Mucosa of rectum (tissue), 2 donors: ENCODE measurements around the gene SMAP1.

ENCODE experiments used
- H3K27ac ChIP-seq, 2 donors: one replicate each; pipeline ENCODE4 v1.7.0; 2013; ENCODE audit warnings: inconsistent platforms in 2 of 2, low read depth in 2 of 2, low read length in 2 of 2
- H3K27me3 ChIP-seq, 2 donors: one replicate each; pipeline ENCODE4 v1.7.0; 2013; ENCODE audit warnings: low read length in 2 of 2; ENCODE audit not compliant: control insufficient read depth in 2 of 2, insufficient read depth in 2 of 2
- H3K36me3 ChIP-seq, 2 donors: one replicate each; pipeline ENCODE4 v1.7.0; 2013; ENCODE audit warnings: low read length in 2 of 2; ENCODE audit not compliant: control insufficient read depth in 2 of 2, insufficient read depth in 2 of 2
- H3K4me1 ChIP-seq, 2 donors: one replicate each; pipeline ENCODE4 v1.7.0; 2013; ENCODE audit warnings: low read length in 2 of 2, mild to moderate bottlenecking in 1 of 2; ENCODE audit not compliant: control insufficient read depth in 2 of 2, insufficient read depth in 2 of 2
- H3K4me3 ChIP-seq, 2 donors: one replicate each; pipeline ENCODE4 v1.7.0; 2013; ENCODE audit warnings: low read length in 2 of 2
- H3K9ac ChIP-seq, 2 donors: one replicate each; pipeline ENCODE4 v1.7.0; 2013; ENCODE audit warnings: low read length in 2 of 2, low read depth in 1 of 2, mild to moderate bottlenecking in 1 of 2
- H3K9me3 ChIP-seq, 2 donors: one replicate each; pipeline ENCODE4 v1.7.0; 2013; ENCODE audit warnings: low read length in 2 of 2; ENCODE audit not compliant: control insufficient read depth in 2 of 2
- donor health status: healthy.
- donor health status: Normal muscosa, but diverticular disease.

SMAP1 gene

DNA sequence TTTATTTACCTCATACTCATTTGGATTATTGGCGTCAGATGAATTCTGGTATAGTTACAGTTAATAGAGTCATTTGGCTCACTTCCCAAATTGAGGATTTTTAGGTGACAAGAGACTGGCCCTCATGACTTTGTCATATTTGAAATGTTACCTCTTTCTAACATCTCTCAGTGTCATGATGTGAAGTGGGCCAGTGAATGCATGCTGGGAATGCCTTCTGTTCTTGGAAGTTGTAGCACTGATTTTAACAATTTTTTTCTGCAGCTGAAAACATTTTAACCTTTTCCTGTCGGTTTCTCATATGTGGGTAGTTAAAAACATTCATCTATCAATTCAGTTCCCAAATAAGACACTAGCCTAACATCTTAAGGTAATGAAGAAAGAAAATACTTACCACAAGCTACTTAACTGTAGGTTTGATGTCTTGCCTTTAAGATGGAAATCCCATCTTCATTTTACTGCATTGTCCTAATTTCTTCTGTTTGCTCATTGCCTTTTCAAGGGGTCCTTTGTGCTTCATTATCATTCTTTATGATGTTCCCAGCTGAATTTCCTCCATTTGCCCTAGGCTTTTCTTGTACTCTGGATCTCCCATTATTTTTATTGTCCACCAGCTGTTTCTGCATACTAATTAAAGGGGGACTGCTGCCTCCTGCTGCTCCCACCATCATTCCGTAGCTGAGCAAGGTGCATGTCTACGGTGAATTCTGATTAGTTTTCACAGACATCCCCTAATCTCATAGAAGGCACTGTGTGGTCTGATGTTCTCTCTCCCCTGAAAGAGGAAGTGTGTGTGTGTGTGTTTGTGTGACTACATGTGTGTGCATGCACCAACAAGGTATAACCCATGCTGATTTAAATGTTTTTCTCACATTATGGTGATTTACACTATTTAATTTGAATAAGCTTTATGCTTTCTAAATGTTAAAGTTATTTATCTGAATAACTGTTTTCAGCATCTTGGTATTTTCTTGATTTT, 179.7 kb downstream of the SMAP1 start:
- Histone ChIP-seq H3K27me3 (no peaks in the 10 kb centered on the region), H3K9ac (no peak overlapping the region), H3K36me3 (peaks cover 3% of the 10 kb centered on the region in 2 donors), H3K27ac (no peak overlapping the region), H3K9me3 (no peaks in the 10 kb centered on the region), H3K4me1 (no peaks in the 10 kb centered on the region), H3K4me3 (no peak overlapping the region)

DNA sequence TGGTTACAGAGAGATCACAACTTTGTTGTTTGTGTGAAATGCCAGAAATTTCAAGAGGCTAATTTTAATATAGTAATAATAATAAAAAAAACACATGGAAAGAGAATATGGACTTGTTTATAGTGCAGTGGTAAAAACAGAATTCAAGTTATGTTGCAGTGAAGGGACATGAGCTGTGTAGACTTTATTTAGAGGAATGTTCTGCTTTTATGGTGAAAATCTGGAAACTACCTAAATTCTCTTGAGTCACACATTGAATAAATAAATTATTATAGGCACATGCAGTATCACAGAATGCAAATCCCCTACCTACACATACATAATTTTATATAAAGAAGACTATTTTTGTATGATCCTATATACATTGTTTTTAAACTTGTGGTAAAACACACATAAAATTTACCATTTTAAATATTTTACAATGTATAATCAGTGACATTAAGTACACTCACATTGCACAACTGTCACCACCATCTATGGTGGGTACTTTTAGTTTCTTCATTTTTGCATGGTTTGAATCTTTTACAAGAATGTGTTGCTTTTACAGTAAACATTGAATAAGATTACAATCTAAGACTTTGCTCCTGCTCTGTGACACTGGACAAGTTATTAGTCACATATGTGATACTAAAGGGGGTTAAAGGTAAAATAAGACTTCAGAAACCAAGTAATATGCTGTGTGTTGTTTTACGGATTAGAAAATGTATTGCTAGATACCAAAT, 181.8 kb downstream of the SMAP1 start:
- Histone ChIP-seq H3K9me3 (no peaks in the 10 kb centered on the region), H3K36me3 (peaks cover 6 to 15% of the 10 kb centered on the region in 2 donors), H3K27me3 (no peaks in the 10 kb centered on the region), H3K4me1 (no peaks in the 10 kb centered on the region), H3K9ac (no peak overlapping the region), H3K27ac (no peak overlapping the region), H3K4me3 (no peak overlapping the region)

DNA sequence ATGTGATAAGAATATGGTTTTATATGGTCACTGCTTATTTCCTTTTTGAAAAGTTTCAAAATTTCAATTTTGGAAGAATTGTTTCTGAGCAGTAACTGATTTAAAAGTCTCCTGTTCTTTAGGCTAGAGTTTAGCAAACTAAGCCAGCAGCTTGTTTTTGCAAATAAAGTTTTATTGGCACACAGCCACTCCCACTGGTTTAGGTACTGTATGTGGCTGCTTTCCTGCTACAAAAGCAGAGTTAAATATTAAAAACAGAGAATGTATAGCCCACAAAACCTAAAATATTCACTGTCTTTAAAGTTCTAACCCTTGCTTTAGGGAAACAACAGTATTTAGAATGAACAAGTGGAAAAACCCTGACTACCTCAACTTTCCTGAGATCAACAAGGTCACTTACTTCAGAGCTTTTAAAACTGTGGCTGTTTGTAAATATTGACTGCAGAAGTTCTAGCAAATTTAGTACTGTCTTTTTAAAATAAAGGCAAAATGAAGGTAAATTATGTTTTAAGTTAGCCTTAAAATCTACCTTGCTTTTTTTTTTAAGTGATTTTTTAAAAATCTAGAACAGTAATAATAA, 185.1 kb downstream of the SMAP1 start:
- Histone ChIP-seq H3K36me3 (peaks cover 2 to 15% of the 10 kb centered on the region in 2 donors), H3K27ac (no peak overlapping the region), H3K9me3 (no peaks in the 10 kb centered on the region), H3K4me3 (no peak overlapping the region), H3K4me1 (no peaks in the 10 kb centered on the region), H3K9ac (no peak overlapping the region), H3K27me3 (no peaks in the 10 kb centered on the region)

DNA sequence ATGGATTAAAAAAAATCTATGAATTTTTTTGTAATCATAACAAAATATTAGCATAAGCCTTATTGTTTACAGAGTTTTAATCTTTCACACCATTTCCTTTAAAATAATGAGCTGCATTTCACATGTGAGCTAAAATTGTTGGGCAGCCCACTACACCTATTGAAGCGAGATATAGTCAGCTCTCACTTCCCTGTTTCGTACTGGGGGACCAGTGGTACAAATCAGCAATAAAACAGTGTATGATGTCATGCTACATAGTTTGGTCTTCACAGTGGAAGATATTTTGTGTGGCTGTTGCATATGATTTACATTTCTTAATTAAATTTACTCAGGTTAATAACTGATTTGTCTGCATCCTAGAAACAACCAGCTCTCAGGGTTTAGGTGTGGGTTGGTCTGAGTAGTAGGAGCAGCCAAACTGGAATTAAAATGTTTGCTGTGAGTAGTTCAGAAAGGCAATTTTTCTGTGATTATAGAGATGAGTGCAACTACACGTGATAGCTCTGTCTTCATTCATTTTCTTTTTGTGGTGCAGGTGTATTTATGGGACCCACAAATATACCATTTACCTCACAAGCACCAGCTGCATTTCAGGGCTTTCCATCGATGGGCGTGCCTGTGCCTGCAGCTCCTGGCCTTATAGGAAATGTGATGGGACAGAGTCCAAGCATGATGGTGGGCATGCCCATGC, 189.8 kb downstream of the SMAP1 start:
- no peaks in the 10 kb centered on the region for H3K9me3 ChIP-seq
- no peaks in the 10 kb centered on the region for H3K4me1 ChIP-seq
- H3K27me3 ChIP-seq, result no peaks in the 10 kb centered on the region
- H3K4me3 ChIP-seq, result no peak overlapping the region
- no peak overlapping the region for H3K27ac ChIP-seq
- H3K36me3 ChIP-seq, result peaks cover 14 to 34% of the 10 kb centered on the region in 2 donors
- no peak overlapping the region for H3K9ac ChIP-seq

DNA sequence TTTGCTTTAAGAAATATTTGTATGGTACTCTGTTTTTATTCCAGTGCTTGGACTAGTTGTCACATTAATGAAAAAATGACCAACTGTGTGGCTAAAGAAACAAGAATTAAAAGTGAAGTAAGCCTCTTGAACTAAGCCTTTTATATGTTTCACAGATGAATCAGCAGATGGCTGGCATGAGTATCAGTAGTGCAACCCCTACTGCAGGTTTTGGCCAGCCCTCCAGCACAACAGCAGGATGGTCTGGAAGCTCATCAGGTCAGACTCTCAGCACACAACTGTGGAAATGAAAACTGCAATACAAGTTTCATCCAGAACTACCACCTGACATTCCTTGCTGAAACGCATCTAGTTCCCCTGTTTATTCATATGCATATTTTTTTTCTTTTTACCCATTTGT, 192.4 kb downstream of the SMAP1 start:
- Histone ChIP-seq H3K4me1 (no peaks in the 10 kb centered on the region), H3K27ac (no peak overlapping the region), H3K9me3 (no peaks in the 10 kb centered on the region), H3K36me3 (peaks cover 11 to 23% of the 10 kb centered on the region in 2 donors), H3K9ac (no peak overlapping the region), H3K27me3 (no peaks in the 10 kb centered on the region), H3K4me3 (no peak overlapping the region)

DNA sequence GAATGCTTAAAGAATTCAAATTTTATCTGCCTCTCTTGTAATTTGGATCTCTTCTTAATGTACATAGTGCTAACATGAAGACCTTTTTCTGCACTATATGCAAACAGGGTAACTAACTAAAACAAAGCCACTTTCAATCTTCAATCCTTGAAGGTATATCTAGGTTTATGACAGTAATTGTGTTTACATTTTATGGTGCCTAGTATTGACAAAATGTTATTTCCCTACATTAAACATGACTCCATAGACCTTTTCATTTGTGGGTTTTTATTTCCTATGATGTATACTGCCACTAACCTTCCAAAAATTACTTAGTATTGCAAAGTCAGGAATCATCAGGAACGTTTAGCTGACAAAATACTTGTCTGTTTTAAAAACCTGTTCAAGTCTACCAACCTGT, 193.2 kb downstream of the SMAP1 start:
- no peak overlapping the region for H3K27ac ChIP-seq
- H3K4me1 ChIP-seq, result no peaks in the 10 kb centered on the region
- no peaks in the 10 kb centered on the region for H3K27me3 ChIP-seq
- H3K9me3 ChIP-seq, result no peaks in the 10 kb centered on the region
- no peak overlapping the region for H3K4me3 ChIP-seq
- peaks cover 11 to 23% of the 10 kb centered on the region in 2 donors for H3K36me3 ChIP-seq
- H3K9ac ChIP-seq, result no peak overlapping the region

DNA sequence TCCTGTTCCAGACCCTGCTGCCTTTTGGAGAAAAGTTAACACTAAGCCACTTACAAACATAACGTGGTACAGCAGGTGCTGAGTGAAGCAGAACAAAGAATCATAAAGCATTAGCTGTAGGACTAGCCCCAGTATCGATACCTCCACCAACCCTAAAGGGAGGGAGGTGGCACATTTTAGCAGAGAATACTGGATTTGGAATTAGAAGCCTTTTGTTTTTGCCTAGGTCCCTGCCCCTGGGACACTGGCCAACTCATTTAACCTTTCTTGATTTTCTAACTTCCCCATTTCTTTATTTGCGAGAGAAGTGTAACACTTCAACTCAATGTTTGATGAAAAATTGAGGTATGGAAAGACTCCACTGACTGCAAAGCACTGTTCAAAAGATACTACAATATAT, 195.7 kb downstream of the SMAP1 start:
- H3K27ac ChIP-seq, result no peak overlapping the region
- H3K4me1 ChIP-seq, result no peaks in the 10 kb centered on the region
- H3K27me3 ChIP-seq, result no peaks in the 10 kb centered on the region
- peaks cover 11 to 14% of the 10 kb centered on the region in 2 donors for H3K36me3 ChIP-seq
- no peaks in the 10 kb centered on the region for H3K9me3 ChIP-seq
- H3K4me3 ChIP-seq, result no peak overlapping the region
- no peak overlapping the region for H3K9ac ChIP-seq

DNA sequence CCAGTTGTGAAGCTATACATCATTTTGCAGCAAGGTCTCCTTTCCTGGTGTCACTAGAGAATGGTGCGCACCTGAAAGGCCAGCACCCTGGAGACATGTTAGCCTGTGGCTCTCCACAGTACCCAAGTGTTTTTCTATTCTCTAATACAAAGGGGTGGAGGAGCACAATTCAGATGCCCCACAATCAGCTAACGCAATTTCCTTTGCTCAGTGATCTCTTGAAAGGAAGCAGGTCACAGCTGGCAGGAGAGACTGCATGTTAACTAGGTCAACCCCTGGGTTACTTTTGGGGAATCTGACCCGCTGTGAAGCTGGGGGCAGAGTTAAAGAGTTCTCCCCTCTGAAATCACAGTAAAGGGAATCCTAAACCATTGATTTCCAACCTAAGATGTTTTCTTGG, 196.7 kb downstream of the SMAP1 start:
- H3K4me3 ChIP-seq, result no peak overlapping the region
- no peak overlapping the region for H3K9ac ChIP-seq
- no peaks in the 10 kb centered on the region for H3K9me3 ChIP-seq
- no peak overlapping the region for H3K27ac ChIP-seq
- no peaks in the 10 kb centered on the region for H3K27me3 ChIP-seq
- peaks cover 6 to 7% of the 10 kb centered on the region in 2 donors for H3K36me3 ChIP-seq
- H3K4me1 ChIP-seq, result no peaks in the 10 kb centered on the region

DNA sequence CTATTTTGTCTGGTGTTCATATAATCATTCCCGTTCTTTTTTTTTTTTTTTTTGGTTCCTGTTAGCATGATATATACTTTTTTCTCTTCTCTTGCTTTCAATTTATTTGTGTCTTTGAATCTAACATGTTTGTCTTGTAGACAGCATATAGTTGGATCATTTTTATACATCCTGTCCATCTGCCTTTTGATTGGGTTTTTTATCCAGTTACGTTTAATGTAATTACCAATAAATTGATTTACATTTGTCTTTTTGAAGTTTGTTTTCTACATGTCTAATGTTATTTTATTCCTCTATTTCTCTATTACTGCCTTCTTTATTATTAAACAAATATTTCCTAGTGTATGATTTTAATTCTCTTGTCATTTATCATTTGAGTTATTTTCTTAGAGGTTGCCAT, 204.8 kb downstream of the SMAP1 start:
- Histone ChIP-seq H3K4me1 (no peaks in the 10 kb centered on the region), H3K9ac (no peak overlapping the region), H3K27ac (no peak overlapping the region), H3K36me3 (no peaks in the 10 kb centered on the region), H3K4me3 (no peak overlapping the region), H3K27me3 (no peaks in the 10 kb centered on the region), H3K9me3 (peaks cover 5 to 10% of the 10 kb centered on the region in 2 donors)
